NCI-H1048 (cell line): Measurements from ENCODE around the gene PPL.

Experiments used
- DNase-seq: peaks from one replicate; lab custom pipeline; 2025; lab: John Stamatoyannopoulos, UW

PPL gene

DNA sequence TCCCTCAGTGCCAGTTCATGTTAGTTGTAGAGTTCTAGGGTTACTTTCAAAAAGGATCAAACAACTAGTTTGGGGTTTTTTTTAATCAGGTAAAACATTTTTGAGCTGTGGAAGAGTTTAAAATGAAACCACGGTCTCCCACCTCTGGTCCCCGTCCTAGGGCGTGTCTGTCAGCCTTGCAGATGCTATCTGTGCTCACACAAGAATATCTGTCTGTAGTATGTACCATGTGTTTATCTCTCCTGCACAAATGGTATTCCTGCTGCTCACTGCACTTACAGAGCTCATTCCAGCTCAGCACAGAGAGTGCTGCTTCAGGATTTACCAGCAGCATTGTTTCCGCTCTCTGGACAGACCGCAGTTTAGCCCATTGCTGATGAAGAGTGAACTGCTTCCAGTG lies 50.8 kb downstream of the PPL start:
- DNase-seq = no peak

DNA sequence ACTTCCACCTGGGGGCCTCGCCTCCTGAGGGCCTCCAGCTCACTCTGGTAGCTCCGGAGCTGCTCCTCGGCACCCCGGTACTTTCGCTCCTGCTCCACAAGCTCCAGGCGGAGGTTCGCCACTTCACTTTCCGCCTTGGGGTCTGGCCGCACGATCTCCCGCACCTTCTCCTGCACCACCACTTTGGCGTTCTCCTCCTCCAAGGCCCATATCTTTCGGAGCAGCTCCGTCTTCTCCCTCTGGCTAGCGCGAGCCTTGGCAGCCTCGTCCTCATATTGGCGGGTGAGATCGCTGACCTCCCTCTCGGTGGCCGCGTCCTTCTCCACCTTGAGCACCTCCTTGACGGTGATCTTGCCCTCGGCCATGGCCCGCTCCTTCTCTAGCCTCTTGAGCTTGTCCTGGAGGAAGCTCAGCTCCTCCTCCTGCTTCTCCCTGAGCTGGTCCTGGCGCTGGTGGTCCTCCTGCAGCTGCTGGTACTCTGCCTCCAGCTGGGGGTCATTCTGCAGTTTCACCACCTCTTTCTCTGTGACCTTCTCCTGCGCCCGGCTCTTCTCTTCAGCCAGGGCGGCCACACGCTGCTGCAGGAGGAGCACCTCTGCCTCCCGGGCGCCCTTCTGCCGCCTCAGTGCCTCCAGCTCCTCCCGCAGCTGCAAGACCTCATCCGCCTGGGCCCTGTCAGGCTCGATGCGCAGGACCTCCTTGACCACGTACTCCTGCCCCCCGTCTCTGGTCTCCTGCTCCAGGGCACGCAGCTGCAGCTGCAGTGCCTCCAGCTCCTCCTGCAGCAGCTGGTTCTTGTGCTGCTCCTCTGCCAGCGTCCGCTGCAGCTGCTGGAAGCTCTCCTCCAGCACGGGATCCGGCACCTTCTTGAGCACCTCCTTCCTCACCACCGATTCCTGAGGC lies 51.7 kb downstream of the PPL start:
- no peak for DNase-seq

- DNase-seq = no peak
Observed at GRCh38 chr16:4884209-4884608, 52.7 kb downstream of the PPL start.

GRCh38 chr16:4883501-4883900 lies 53.4 kb downstream of the PPL start:
- no peak for DNase-seq

GRCh38 chr16:4882633-4883285 lies 54.2 kb downstream of the PPL start:
- DNase-seq = no peak

DNA sequence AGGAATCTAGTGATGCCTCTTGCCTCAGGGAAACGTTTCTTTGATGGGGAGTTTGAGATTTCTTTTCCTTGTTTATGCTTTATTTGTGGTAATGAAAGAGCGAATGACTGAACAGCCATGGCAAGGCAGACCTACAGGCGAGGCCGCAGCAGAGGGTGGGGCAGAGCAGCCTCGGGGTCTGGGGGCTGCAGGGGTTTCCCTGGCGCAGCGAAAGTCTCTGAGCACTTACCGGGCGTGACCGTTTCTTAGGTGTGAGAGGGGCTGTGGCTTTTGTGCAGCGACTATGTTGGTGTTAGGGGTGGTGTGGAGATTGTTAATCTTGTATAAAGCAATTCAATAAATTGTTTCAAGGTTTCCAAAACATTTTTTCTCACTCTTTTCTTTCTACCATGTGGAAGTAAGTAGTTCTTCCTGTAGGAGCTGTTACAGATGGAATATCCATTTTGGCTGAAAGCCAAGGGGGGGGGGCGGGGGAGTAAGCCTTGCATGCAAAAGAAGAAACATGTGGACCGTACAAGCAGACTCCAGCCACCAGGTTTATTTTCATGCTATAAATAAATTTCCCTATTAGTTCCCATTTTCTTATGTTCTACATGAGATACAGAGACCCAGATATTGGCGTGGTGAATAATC lies 54.8 kb downstream of the PPL start:
- DNase-seq = no peak

- no peak for DNase-seq
Observed at GRCh38 chr16:4880006-4880580, 56.9 kb downstream of the PPL start.

DNA sequence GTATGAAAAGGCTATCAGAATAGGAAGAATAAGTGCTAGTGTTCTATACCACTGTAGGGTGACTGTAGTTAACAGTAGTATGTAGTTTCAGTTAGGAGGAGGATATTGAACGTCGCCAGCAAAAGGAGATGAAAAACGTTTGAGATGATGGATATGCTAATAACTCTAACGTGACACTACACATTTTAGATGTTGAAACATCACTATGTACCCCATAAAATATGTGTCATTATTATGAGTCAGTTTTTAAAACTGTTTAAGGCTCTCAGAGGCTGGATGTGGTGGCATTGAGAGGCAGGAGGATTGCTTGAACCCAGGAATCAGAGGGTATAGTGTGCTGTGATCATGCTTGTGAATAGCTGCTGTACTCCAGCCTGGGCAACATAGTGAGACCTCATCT lies 57.9 kb downstream of the PPL start:
- DNase-seq = no peak

GRCh38 chr16:4877380-4877685 lies 59.6 kb downstream of the PPL start:
- no peak for DNase-seq

DNA sequence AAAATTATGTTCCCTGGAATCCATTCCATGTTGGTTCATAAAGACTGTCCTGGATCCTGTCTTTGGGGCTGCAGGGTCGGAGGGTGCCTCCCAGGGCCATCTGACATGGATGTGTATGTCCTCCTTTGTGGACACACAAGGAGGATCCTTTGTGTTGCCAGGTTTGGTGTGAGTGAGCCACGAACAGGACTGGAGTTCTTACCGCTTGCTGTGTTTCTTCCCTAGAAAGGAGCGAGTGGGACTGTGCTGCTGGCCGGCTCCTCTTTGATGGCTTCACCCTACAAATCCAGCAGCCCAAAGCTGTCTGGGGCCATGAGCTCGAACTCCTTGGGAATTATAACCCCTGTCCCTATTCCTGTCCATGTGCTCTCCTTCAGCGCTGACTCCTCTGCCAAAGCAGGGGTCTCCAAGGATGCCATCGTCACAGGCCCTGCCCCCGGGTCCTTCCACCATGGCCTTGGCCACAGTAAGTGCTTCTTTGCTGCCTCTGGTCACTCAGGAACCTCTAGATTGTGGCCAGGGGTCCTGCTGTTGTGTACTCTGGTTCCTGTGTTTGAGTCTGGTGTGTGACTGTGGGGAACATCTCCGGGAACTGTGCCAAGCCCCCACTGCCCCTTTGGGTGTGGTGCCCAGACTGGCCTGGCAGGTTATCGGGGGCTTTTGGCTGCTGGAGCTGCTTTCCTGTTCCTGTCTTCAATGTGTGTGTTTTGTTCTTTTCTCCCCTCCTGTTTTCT lies 60.1 kb downstream of the PPL start:
- DNase-seq = no peak

DNA sequence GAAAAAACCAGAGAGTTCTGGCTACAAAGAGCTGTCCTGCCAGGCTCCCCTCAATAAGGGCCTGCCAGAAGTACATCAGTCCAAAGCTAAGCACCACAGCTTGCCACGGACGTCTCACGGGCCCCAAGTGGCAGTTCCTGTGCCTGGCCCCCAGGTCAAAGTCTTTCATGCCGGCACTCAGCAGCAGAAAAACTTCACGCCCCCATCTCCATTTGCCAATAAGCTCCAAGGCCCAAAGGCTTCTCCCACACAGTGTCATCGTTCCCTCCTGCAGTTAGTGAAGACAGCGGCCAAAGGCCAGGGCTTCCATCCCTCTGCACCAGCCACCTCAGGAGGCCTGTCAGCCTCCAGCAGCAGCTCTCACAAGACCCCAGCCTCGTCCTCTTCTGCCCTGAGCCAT lies 62.3 kb downstream of the PPL start:
- no peak for DNase-seq

DNA sequence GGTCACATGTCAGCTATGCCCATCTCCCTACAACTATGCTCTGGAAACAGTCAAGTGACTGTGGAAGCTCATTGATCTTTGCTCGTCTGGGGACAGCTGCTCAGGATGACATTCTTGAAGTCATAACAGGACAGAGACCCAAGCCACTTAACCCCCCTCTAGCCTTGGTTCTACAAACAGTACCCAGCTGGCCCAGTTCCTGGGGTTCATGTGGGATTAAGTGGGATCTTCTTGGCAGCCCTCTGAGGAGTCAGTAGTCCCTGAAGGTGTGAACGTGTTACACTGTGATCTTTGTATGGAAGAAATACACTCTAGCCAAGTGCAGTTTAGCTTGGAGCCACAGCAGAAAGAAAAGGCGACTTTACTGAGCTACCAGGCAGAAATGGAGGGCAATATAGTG lies 63.9 kb downstream of the PPL start:
- DNase-seq = no peak

DNA sequence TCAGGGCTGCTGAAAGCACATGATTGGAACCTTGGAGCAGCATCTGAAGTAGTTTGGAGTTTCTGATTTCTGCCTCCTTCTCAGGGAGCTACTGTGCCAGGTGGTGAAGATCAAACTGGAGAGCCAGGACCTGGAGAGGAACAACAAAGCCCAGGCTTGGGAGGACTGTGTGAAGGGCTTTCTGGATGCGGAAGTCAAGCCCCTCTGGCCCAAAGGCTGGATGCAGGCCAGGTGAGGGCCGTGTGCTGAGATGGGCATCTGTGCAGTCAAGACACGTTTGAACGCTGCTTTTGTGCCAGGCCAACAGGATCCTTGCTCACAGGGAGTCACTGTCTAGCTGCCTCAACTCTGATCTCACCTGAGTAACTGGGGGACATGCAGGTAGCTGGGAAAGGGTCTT lies 65.9 kb downstream of the PPL start:
- DNase-seq = no peak

- DNase-seq = no peak
Observed at GRCh38 chr16:4870138-4870671, 66.7 kb downstream of the PPL start.

GRCh38 chr16:4869147-4869805 lies 67.7 kb downstream of the PPL start:
- DNase-seq = no peak

DNA sequence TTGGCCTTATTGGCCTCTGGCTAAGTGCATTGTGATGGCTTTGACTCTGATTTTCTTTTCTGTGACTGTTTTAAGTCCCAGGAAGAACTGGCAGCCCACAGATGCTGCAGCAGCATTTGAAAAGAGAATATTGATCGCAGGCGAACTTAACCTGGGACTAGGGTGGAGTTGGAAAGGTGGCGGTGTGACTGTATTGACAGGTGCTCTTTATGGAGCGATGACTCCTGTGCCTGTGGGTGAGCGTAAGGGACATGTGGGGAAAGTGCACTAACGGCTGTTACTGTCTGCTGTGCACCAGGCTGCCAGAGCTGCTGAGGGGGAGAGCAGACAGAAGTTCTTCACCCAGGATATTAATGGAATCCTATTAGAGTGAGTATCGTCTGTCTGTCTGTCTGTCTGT lies 68.4 kb downstream of the PPL start:
- no peak for DNase-seq

GRCh38 chr16:4868026-4868425 lies 68.9 kb downstream of the PPL start:
- DNase-seq = no peak

DNA sequence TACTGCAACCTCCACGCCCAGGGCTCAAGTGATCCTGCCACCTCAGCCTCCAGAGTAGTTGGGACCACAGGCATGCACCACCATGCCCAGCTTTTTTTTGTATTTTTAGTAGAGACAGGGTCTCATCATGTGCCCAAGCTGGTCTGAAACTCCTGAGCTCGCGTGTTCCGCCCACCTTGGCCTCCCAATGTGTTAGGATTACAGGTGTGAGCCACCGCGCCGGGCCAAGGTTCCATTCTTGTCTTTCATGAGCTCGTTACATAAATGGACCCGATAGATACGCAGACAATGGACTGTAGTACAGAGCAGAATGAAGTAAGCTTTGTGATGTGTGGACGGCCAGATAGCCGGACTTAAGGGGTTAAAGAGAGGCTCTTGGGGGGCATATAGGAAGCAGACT lies 70.4 kb downstream of the PPL start:
- DNase-seq = no peak

GRCh38 chr16:4865231-4865860 lies 71.6 kb downstream of the PPL start:
- no peak for DNase-seq

GRCh38 chr16:4864728-4865127 lies 72.2 kb downstream of the PPL start:
- no peak for DNase-seq

DNA sequence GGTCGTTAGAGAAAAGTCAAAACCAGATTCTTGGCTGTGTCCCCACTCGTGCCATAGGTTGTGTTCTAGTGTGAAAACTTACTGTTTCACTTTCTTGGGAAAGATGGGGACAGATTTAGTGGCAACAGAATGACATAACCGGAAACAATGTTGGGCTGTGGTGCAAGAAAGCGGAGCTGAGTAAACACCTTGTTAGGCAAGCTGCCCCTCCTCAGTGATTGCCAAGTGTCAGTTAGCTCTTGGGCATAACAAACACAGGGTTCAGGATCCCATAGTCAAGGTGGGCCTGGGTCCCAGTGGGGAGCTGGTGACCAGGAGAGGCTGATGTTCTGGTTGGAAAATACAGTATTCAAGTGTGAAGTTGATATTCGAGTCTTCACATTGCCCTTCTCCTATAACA lies 74.3 kb downstream of the PPL start:
- DNase-seq = no peak
